ENCODE data around the gene PTPRH.
"Not testable (repeated sequence)": the region's sequence is repeated elsewhere in the genome, so short reads cannot be mapped to it uniquely, and the experiment has no call there.

The PTPRH gene

GRCh38 chr19:55158423-55158822 lies 50.9 kb downstream of the PTPRH start:
- DNase-seq = no peak

DNA sequence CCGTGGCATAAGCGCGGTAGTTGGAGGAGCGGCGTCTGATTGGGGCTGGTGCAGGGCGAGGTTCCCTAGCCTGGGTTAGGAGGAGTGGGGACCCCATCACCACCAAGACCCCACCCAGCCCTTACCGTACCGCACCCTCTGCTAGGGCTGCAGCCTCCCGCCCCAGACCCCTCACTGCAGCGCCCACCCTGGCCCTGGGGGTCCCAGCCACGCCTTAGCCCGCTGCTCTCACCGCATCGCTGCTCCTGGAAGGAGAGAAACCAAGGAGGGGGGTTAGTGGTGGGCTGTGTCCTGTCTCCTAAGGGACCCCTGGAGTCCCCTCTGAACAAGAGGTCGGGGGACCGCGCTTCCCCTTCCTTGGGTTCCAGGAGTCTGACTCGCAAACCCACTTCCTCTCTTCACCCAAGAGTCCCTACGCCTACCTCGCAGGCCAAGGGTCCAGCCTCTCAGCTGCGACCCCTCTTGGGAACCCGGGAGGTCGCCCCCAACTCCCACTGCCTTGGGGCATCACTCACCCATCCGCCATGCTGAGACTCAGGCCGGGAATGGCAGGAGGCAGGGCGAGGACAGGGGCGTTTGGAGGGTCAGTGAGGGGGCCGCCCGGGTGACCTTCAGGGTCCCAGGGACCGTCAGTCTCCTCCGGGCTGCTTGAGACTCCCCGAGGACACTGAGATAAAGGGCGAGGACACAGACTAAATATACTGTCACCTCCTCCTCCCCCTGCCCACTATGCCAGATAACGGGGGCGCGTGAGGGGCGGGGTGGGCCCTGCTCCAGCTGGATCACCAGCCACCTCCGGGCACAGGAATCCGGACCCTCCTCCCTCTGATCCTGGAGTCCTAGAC lies 52.0 kb downstream of the PTPRH start, which contains the start of gene TNNI3:
TSS of gene TNNI3 (minus strand) at position 669 of the 845 bp plus-strand sequence. CDS start at position 526, 143 bp downstream.
- DNase-seq = no peak

- peak; percentile 75 for DNase-seq
These were observed 52.9 kb downstream of the PTPRH start for GRCh38 chr19:55156202-55157063.

DNA sequence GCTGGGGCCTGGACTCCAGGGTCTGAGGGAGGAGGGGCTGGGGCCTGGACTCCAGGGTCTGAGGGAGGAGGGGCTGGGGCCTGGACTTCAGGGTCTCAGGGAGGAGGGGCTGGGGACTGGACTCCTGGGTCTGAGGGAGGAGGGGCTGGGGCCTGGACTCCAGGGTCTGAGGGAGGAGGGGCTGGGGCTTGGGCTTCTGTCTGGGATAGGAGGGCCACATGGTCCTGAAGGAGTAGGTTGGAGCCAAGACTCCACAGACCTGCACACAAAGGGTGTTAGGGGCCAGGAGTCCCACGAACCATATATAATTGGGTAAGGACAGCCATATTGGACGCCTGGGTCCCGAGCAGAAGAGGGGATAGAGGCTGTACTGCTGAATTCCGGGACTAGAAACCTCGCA lies 53.5 kb downstream of the PTPRH start:
- DNase-seq = not testable (repeated sequence)

- DNase-seq = no peak
These were observed 55.5 kb downstream of the PTPRH start for GRCh38 chr19:55153652-55154264.

DNA sequence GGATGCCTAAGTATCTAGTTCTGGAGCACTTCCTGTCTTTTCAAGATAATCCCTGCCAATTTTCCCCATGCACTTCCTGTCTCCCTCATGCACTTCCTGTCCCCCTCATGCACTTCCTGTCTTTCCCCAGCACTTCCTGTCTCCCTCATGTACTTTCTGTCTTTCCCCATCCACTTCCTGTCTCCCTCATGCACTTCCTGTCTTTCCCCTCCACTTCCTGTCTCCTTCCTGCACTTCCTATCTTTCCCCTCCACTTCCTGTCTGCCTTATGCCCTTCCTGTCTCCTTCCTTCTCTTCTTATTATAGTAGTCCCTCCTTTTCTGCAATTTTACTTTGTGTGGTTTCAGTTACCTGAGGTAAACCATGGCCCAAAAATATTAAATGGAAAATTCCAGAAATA lies 57.3 kb downstream of the PTPRH start:
- no peak for DNase-seq

- DNase-seq = no peak
These were observed 60.0 kb downstream of the PTPRH start, which contains the start of gene TNNT1 for GRCh38 chr19:55149078-55150003. Gene TNNT1, minus strand, starts transcription at chr19:55149206. Its CDS starts 2,049 bp downstream, at chr19:55147157.

GRCh38 chr19:55147545-55148251 lies 61.6 kb downstream of the PTPRH start:
- no peak for DNase-seq

DNA sequence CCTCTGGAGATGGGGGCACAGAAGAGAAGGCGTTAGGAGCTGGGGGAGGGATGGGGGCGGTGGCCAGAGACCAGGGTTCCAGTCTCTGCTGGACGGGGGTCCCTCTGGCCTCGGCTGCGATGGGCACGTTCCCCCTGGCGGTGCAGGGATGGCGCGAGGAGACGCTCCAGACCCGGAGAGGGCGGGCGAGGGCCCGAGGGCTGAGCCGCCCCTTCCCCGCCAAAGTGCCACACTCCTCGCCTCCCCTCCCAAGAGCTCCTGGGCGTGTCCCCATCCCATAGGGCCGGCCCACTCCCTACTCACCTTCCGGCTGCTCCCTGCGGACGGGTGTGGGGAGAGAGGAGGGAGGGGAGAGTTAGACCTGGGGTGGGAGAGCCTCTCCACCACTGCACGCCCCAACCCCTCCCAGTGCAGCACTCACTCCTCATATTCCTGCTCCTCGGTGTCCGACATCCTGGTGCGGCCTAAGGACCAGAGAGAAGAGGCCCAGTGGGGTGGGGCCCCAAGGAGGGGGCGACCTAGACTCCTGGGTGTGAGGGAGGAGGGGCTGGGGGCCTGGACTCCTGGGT lies 62.5 kb downstream of the PTPRH start:
- peak; percentile 59 for DNase-seq

DNA sequence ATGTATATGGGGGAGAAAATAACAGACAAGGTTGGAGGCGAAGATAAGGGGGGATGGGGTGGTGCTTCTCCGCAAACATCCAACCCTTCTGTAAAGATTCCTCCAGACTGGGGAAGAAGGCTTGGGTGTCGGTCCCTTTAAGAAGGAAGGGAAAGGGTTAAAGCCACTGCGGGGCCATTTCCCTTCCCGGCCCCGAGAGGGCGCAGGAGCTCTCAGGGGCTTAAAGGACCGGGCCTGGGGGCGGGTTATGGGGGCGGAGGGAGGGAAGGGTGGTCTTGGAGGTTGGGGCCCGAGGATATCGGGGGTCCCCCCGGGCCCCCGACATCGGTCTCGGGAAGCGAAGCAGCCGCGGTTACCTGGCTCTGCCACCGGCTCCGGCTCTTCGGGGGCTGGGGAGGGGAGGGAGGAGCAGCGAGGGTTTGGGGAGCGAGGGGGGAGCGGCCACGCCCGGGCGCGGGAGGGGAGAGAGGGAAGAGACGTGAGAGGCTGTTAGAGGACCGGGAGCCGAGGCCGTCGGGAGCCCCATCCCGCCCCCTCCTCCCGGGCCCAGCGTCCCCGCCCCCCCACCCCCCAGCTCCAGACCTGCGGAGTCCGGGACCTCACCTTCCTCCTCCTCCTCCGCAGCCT lies 63.1 kb downstream of the PTPRH start:
- peak; percentile 53 for DNase-seq

DNA sequence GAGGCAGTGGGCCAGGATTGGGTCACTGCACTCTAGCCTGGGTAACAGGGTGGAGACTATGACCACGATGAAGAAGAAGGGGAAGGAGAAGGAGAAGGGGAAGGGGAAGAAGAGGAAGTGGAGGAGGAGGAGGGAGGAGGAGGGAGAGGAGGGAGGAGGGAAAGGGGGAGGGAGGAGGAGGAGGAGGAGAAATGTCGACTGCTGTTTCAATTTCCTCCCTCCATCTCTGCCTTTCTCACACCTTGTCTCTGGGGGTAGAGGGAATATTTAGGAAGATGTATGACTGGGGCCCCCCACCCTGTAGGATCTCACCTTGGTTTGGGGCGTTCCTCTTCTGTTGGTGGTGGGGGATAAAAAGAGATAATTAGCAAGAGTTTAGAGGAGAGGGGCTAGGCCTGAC lies 64.1 kb downstream of the PTPRH start:
- DNase-seq = no peak

DNA sequence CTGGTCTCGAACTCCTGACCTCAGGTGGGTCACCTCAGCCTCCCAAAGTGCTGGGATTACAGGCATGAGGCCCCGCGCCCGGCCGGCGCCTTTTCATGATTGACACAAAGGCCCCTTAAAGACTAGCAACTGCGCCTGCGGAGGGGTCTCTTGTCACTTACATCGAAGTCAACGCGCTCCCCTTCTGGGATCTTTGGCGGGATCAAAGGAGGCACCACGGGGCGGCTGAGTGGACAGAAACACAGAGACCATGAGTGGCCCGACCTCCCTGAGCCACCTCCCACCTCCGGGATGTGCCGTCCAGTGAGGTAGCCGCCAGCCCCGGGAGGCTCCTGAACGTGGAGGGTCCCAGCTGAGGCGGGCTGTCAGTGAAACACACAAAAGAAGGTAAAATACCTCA lies 67.6 kb downstream of the PTPRH start:
- DNase-seq = no peak

DNA sequence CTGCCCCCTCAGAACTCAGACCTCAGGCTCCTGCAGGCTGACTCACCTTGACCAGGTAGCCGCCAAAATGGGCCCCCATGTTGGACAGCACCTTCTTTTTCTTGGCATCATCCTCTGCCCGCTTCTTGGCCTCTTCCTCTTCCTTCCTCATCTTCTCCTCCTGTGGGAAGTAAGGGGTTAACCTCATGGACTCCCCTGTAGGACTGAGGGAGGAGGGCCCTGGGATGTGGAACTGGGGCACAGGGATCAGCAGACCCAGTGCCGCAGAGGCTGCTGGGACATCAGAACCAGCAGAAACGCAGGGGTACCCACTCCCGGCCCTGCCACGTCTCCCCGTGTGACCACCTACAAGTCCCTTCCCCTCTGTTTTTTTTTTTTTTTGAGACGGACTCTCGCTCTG lies 71.4 kb downstream of the PTPRH start:
- DNase-seq = no peak

GRCh38 chr19:55136399-55137102 lies 72.8 kb downstream of the PTPRH start:
- DNase-seq = no peak

DNA sequence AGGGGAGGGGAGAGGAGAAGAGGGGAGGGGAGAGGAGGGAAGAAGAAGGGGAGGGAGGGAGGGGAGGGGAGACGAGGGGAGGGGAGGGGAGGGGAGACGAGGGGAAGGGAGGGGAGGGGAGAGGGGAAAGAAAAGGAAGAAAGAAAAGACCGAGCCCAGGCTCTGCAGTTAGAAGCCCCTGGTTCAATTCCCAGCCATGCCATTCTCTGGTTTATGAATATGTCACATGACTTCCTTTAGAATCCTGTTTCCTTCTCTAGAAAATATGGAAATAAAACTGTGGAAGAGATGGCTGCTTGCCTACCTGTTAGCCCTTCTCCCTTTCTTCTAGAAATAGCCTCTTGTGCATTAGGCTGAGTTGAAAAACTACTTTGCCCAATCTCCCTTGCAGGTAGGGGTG lies 74.6 kb downstream of the PTPRH start:
- DNase-seq = no peak

- no peak for DNase-seq
These were observed 75.5 kb downstream of the PTPRH start for GRCh38 chr19:55133639-55134444.

GRCh38 chr19:55132453-55133129 lies 76.7 kb downstream of the PTPRH start:
- no peak for DNase-seq

GRCh38 chr19:55131421-55131820 lies 77.9 kb downstream of the PTPRH start:
- no peak for DNase-seq
